CD4-positive, alpha-beta T cell (primary cell): ENCODE data around the gene SYTL4. TPM values are rescaled to one million over a fixed set of nuclear protein-coding genes. Genes with fewer than 3 reads are reported as not detected.

ENCODE experiments used
- ATAC-seq: fragments of 200-7000 bp; cut with Tn5 transposase; one replicate; pipeline ENCODE4 v1.10.0; 2022; ENCODE audit warnings: mild to moderate bottlenecking; ENCODE audit not compliant: poor library complexity
- CTCF ChIA-PET: fragments of 350-600 bp; sonication (Branson Sonifier 250); formaldehyde crosslinking; loops from one replicate; lab custom pipeline; 2021; ENCODE audit warnings: antibody characterized with exemption, inconsistent platforms; lab: Charles Lee
- POLR2A ChIA-PET: fragments of 350-600 bp; sonication (Branson Sonifier 250); formaldehyde crosslinking; loops from one replicate; lab custom pipeline; 2021; ENCODE audit warnings: antibody characterized with exemption, inconsistent platforms; lab: Charles Lee
- DNase-seq, 14 experiments: peaks; one replicate each; pipeline ENCODE4 v3.0.0-alpha.2; 2013 to 2020; ENCODE audit warnings: mixed read lengths in 2 of 14
- H3K27ac ChIP-seq, 2 donors: one replicate each; pipeline versions ENCODE4 v1.5.1 to v1.7.0; 2013; ENCODE audit warnings: low read length in 2 of 2, low read depth in 1 of 2, mild to moderate bottlenecking in 1 of 2
- H3K27me3 ChIP-seq, 2 experiments: 1 replicate in 1 of 2; 2 replicates in 1 of 2; pipeline versions ENCODE4 v1.6.1 to v1.7.0; 2013; ENCODE audit warnings: low read length in 2 of 2, control low read depth in 1 of 2, mild to moderate bottlenecking in 1 of 2, moderate library complexity in 1 of 2; ENCODE audit not compliant: insufficient read depth in 2 of 2, control insufficient read depth in 1 of 2
- H3K36me3 ChIP-seq: one replicate; pipeline ENCODE4 v1.6.1; 2013; ENCODE audit warnings: low read length, control low read depth; ENCODE audit not compliant: insufficient read depth
- H3K4me1 ChIP-seq: one replicate; pipeline ENCODE4 v1.6.1; 2013; ENCODE audit warnings: low read length, control low read depth; ENCODE audit not compliant: insufficient read depth
- H3K4me3 ChIP-seq: one replicate; pipeline ENCODE4 v1.5.1; 2013; ENCODE audit warnings: mild to moderate bottlenecking, low read length, moderate library complexity
- H3K9me3 ChIP-seq, 2 experiments: 1 replicate in 1 of 2; 2 replicates in 1 of 2; pipeline versions ENCODE4 v1.6.1 to v1.7.0; 2013; ENCODE audit warnings: low read length in 2 of 2, mild to moderate bottlenecking in 2 of 2, control low read depth in 1 of 2, moderate library complexity in 1 of 2; ENCODE audit not compliant: control insufficient read depth in 1 of 2, insufficient read depth in 1 of 2
- H3K27ac Mint-ChIP-seq: one replicate; pipeline ENCODE4 v1.8.0; 2020; ENCODE audit warnings: mixed read lengths
- H3K27me3 Mint-ChIP-seq: one replicate; pipeline ENCODE4 v1.8.0; 2021; ENCODE audit warnings: mixed read lengths
- H3K36me3 Mint-ChIP-seq: one replicate; pipeline ENCODE4 v1.8.0; 2021; ENCODE audit warnings: low read depth, mixed read lengths
- H3K4me1 Mint-ChIP-seq: one replicate; pipeline ENCODE4 v1.8.0; 2021; ENCODE audit warnings: low read depth, mixed read lengths
- H3K4me3 Mint-ChIP-seq: one replicate; pipeline ENCODE4 v1.8.0; 2020; ENCODE audit warnings: mild to moderate bottlenecking, mixed read lengths
- H3K9me3 Mint-ChIP-seq: one replicate; pipeline ENCODE4 v1.8.0; 2020; ENCODE audit warnings: mixed read lengths
- intact Hi-C, 2 experiments: fragments of 100-400 bp; cut with DNase I in 1 of 2; cut with micrococcal nuclease in 1 of 2; formaldehyde crosslinking; loops; one replicate each; pipeline versions ENCODE4 v1.15.1 to v1.9.0; 2023 to 2025; cut with DNase I, micrococcal nuclease
- total RNA-seq, 174 experiments: library from RNA in 2 of 174; stranded (reverse) in 2 of 174; gene quantifications; one replicate each; pipeline ENCODE4 v1.2.3 and lab custom pipeline; 2021 to 2026
- TF ChIP-seq, protein P1 (sequence below): fragments of 200-600 bp; IDR thresholded peaks from one replicate; pipeline ENCODE4 v1.8.0; 2022; ENCODE audit warnings: antibody characterized with exemption, mild to moderate bottlenecking

Gene SYTL4
- total RNA-seq, 2 experiments from 2014 or later: not detected

DNA sequence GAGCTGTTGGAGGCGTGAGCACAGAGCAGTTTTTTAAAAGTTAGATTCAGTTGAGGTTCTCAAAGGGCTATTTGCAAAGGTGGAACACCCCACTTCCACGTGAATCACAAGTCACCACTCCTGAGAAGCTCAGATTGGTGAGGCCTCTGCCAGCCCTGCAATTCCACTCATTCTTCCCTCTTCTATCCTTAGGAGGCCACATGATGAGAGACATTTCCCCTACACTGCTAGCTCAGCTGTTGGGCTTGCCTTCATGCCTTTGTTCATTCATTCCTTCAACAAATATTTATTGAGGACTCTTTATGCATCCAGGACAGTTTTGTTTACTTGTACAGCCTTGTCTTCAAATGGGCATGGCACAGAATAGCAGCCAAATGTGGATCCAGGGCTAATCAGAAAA is 84.2 kb downstream of the SYTL4 start:
- peaks cover 12% of the 10 kb centered on the region for H3K27me3 Mint-ChIP-seq
- no peaks in the 10 kb centered on the region for H3K36me3 Mint-ChIP-seq
- DNase-seq: no peak
- ChIA-PET POLR2A (no interaction called here), CTCF (no interaction called here)
- intact Hi-C loops: no loop called here
- H3K4me3 Mint-ChIP-seq: no peak overlapping the region
- Histone ChIP-seq H3K4me1 (no peaks in the 10 kb centered on the region), H3K27ac (no peak overlapping the region), H3K9me3 (no peaks in the 10 kb centered on the region), H3K27me3 (no peaks in the 10 kb centered on the region), H3K4me3 (no peak overlapping the region), H3K36me3 (no peaks in the 10 kb centered on the region)
- H3K27ac Mint-ChIP-seq: no peak overlapping the region
- no peaks in the 10 kb centered on the region for H3K9me3 Mint-ChIP-seq
- no peaks in the 10 kb centered on the region for H3K4me1 Mint-ChIP-seq
- ATAC-seq: no peak
- TF ChIP-seq, protein P1, sequence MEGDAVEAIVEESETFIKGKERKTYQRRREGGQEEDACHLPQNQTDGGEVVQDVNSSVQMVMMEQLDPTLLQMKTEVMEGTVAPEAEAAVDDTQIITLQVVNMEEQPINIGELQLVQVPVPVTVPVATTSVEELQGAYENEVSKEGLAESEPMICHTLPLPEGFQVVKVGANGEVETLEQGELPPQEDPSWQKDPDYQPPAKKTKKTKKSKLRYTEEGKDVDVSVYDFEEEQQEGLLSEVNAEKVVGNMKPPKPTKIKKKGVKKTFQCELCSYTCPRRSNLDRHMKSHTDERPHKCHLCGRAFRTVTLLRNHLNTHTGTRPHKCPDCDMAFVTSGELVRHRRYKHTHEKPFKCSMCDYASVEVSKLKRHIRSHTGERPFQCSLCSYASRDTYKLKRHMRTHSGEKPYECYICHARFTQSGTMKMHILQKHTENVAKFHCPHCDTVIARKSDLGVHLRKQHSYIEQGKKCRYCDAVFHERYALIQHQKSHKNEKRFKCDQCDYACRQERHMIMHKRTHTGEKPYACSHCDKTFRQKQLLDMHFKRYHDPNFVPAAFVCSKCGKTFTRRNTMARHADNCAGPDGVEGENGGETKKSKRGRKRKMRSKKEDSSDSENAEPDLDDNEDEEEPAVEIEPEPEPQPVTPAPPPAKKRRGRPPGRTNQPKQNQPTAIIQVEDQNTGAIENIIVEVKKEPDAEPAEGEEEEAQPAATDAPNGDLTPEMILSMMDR: no peak

GRCh38 chrX:100647095-100647494 is 84.8 kb downstream of the SYTL4 start:
- DNase-seq: no peak
- ChIA-PET CTCF (no interaction called here), POLR2A (no interaction called here)
- Histone ChIP-seq H3K27ac (no peak overlapping the region), H3K4me1 (no peaks in the 10 kb centered on the region), H3K27me3 (no peaks in the 10 kb centered on the region), H3K9me3 (no peaks in the 10 kb centered on the region), H3K4me3 (no peak overlapping the region), H3K36me3 (no peaks in the 10 kb centered on the region)
- no peak overlapping the region for H3K4me3 Mint-ChIP-seq
- H3K36me3 Mint-ChIP-seq: no peaks in the 10 kb centered on the region
- no peak overlapping the region for H3K27ac Mint-ChIP-seq
- intact Hi-C loops: no loop called here
- no peaks in the 10 kb centered on the region for H3K4me1 Mint-ChIP-seq
- TF ChIP-seq, protein P1: no peak
- no peak for ATAC-seq
- peaks cover 16% of the 10 kb centered on the region for H3K27me3 Mint-ChIP-seq
- H3K9me3 Mint-ChIP-seq: no peaks in the 10 kb centered on the region

DNA sequence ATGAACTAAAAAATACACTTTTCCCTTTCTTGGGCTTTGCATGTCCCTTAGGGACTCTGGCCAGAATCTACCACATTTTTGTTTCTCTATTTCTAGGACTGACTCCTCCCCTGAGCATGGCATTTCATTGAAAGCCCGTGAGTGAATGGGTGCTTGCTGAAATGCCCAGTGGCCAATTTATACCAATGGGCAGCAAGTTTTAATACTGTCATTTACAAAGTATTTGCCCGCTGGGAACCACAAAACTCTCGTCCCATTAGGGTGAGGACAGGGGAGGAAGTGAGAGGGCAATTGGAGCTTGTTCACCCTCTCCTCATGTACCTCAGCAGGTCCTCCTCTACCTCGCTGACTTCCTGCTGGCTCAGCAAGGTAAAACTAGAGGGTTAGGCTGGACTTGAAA is 86.8 kb downstream of the SYTL4 start:
- no peaks in the 10 kb centered on the region for H3K9me3 ChIP-seq

More for the DNA sequence above, 86.8 kb downstream of the SYTL4 start:
- TF ChIP-seq, protein P1: no peak
- Mint-ChIP-seq H3K27ac (no peak overlapping the region), H3K36me3 (no peaks in the 10 kb centered on the region), H3K9me3 (no peaks in the 10 kb centered on the region), H3K4me1 (no peaks in the 10 kb centered on the region), H3K4me3 (no peak overlapping the region), H3K27me3 (peaks cover 27% of the 10 kb centered on the region)
- POLR2A ChIA-PET: no interaction called here
- no peaks in the 10 kb centered on the region for H3K36me3 ChIP-seq
- DNase-seq (no peak), ATAC-seq (no peak)
- H3K4me3 ChIP-seq: no peak overlapping the region
- no peaks in the 10 kb centered on the region for H3K4me1 ChIP-seq
- H3K27ac ChIP-seq: no peak overlapping the region
- intact Hi-C loops: no loop called here
- CTCF ChIA-PET: interaction anchor here (0.6 to 1.7 kb wide), 2 partner anchors 12 to 123 kb away, joined by 3 to 4 read pairs; no protein-coding TSS in a partner anchor
- no peaks in the 10 kb centered on the region for H3K27me3 ChIP-seq
